ENCODE results near the gene FBLN1. TPM values are rescaled to one million over a fixed set of nuclear protein-coding genes. Genes with fewer than 3 reads are reported as not detected.
"Not testable (repeated sequence)": the region's sequence is repeated elsewhere in the genome, so short reads cannot be mapped to it uniquely, and the experiment has no call there.

Gene FBLN1
- total and polyA plus RNA-seq, 2 donors: 700 to 1,381 TPM

GRCh38 chr22:45483918-45484499 is 18.7 kb upstream of the FBLN1 start:
- Histone ChIP-seq H3K4me1 (ENCODE audit: insufficient read depth) (no peaks in the 10 kb centered on the region), H3K27ac (ENCODE audit: low read depth) (no peak overlapping the region), H3K36me3 (ENCODE audit: insufficient read depth) (no peaks in the 10 kb centered on the region), H3K4me3 (ENCODE audit: low read depth, low read length) (no peak overlapping the region)
- DNase-seq (ENCODE audit: extremely low spot score): no peak
- WGBS: 88% methylated on average over 5 of the region's 5 CpGs

GRCh38 chr22:45484742-45485141 is 17.9 kb upstream of the FBLN1 start:
- no peak for DNase-seq (ENCODE audit: extremely low spot score)
- no peaks in the 10 kb centered on the region for H3K36me3 ChIP-seq (ENCODE audit: insufficient read depth)
- no peaks in the 10 kb centered on the region for H3K4me1 ChIP-seq (ENCODE audit: insufficient read depth)
- WGBS: 89% methylated on average over 4 of the region's 4 CpGs
- H3K4me3 ChIP-seq (ENCODE audit: low read depth, low read length): no peak overlapping the region
- H3K27ac ChIP-seq (ENCODE audit: low read depth): no peak overlapping the region

- H3K27ac ChIP-seq (ENCODE audit: low read depth): no peak overlapping the region
- WGBS: 84% methylated on average over 4 of the region's 4 CpGs
Observed at GRCh38 chr22:45485261-45485660, 17.4 kb upstream of the FBLN1 start.

GRCh38 chr22:45488764-45489370 is 13.8 kb upstream of the FBLN1 start:
- 92% methylated on average over 4 of the region's 4 CpGs for WGBS
- no peak overlapping the region for H3K4me3 ChIP-seq (ENCODE audit: low read depth, low read length)
- no peaks in the 10 kb centered on the region for H3K36me3 ChIP-seq (ENCODE audit: insufficient read depth)
- no peaks in the 10 kb centered on the region for H3K4me1 ChIP-seq (ENCODE audit: insufficient read depth)
- DNase-seq (ENCODE audit: extremely low spot score): no peak
- H3K27ac ChIP-seq (ENCODE audit: low read depth): no peak overlapping the region

More at GRCh38 chr22:45485261-45485660, 17.4 kb upstream of the FBLN1 start:
- no peaks in the 10 kb centered on the region for H3K4me1 ChIP-seq (ENCODE audit: insufficient read depth)
- no peak for DNase-seq (ENCODE audit: extremely low spot score)
- no peak overlapping the region for H3K4me3 ChIP-seq (ENCODE audit: low read depth, low read length)
- no peaks in the 10 kb centered on the region for H3K36me3 ChIP-seq (ENCODE audit: insufficient read depth)

GRCh38 chr22:45490836-45491235 is 11.8 kb upstream of the FBLN1 start:
- 80% methylated on average over 3 of the region's 3 CpGs for WGBS
- Histone ChIP-seq H3K4me1 (ENCODE audit: insufficient read depth) (no peaks in the 10 kb centered on the region), H3K4me3 (ENCODE audit: low read depth, low read length) (no peak overlapping the region), H3K27ac (ENCODE audit: low read depth) (no peak overlapping the region), H3K36me3 (ENCODE audit: insufficient read depth) (no peaks in the 10 kb centered on the region)
- no peak for DNase-seq (ENCODE audit: extremely low spot score)

- no peak overlapping the region for H3K4me3 ChIP-seq (ENCODE audit: low read depth, low read length)
- DNase-seq (ENCODE audit: extremely low spot score): no peak
- no peaks in the 10 kb centered on the region for H3K4me1 ChIP-seq (ENCODE audit: insufficient read depth)
- H3K36me3 ChIP-seq (ENCODE audit: insufficient read depth): no peaks in the 10 kb centered on the region
- no peak overlapping the region for H3K27ac ChIP-seq (ENCODE audit: low read depth)
- 93% methylated on average over 8 of the region's 8 CpGs for WGBS
Observed at GRCh38 chr22:45491841-45492240, 10.8 kb upstream of the FBLN1 start.

GRCh38 chr22:45493286-45493771 is 9.4 kb upstream of the FBLN1 start:
- no peaks in the 10 kb centered on the region for H3K36me3 ChIP-seq (ENCODE audit: insufficient read depth)
- H3K27ac ChIP-seq (ENCODE audit: low read depth): peak overlapping the region; percentile 15
- no peak for DNase-seq (ENCODE audit: extremely low spot score)
- H3K4me1 ChIP-seq (ENCODE audit: insufficient read depth): no peaks in the 10 kb centered on the region
- H3K4me3 ChIP-seq (ENCODE audit: low read depth, low read length): no peak overlapping the region
- WGBS: 56% methylated on average over 13 of the region's 13 CpGs

GRCh38 chr22:45494306-45494705 is 8.4 kb upstream of the FBLN1 start:
- H3K4me3 ChIP-seq (ENCODE audit: low read depth, low read length); DNase-seq (ENCODE audit: extremely low spot score); H3K4me1 ChIP-seq (ENCODE audit: insufficient read depth); H3K27ac ChIP-seq (ENCODE audit: low read depth); H3K36me3 ChIP-seq (ENCODE audit: insufficient read depth): not testable (repeated sequence)
- 85% methylated on average over 8 of the region's 8 CpGs for WGBS

- not testable (repeated sequence) for H3K27ac ChIP-seq (ENCODE audit: low read depth); DNase-seq (ENCODE audit: extremely low spot score); H3K4me1 ChIP-seq (ENCODE audit: insufficient read depth); H3K4me3 ChIP-seq (ENCODE audit: low read depth, low read length); H3K36me3 ChIP-seq (ENCODE audit: insufficient read depth)
- WGBS: 98% methylated on average over 13 of the region's 13 CpGs
Observed at GRCh38 chr22:45495616-45496015, 7.1 kb upstream of the FBLN1 start.

GRCh38 chr22:45496451-45496941 is 6.2 kb upstream of the FBLN1 start:
- Histone ChIP-seq H3K36me3 (ENCODE audit: insufficient read depth) (no peaks in the 10 kb centered on the region), H3K27ac (ENCODE audit: low read depth) (no peak overlapping the region), H3K4me3 (ENCODE audit: low read depth, low read length) (no peak overlapping the region), H3K4me1 (ENCODE audit: insufficient read depth) (no peaks in the 10 kb centered on the region)
- whole genome bisulfite sequencing: 48% methylated on average over 7 of the region's 7 CpGs
- DNase-seq (ENCODE audit: extremely low spot score): no peak

GRCh38 chr22:45497351-45498145 is 5.1 kb upstream of the FBLN1 start:
- DNase-seq (ENCODE audit: extremely low spot score): no peak
- Histone ChIP-seq H3K4me1 (ENCODE audit: insufficient read depth) (no peaks in the 10 kb centered on the region), H3K27ac (ENCODE audit: low read depth) (no peak overlapping the region), H3K4me3 (ENCODE audit: low read depth, low read length) (no peak overlapping the region), H3K36me3 (ENCODE audit: insufficient read depth) (no peaks in the 10 kb centered on the region)
- WGBS: 38% methylated on average over 10 of the region's 10 CpGs

GRCh38 chr22:45499746-45500145 is 2.9 kb upstream of the FBLN1 start:
- DNase-seq (ENCODE audit: extremely low spot score): no peak
- Histone ChIP-seq H3K4me1 (ENCODE audit: insufficient read depth) (no peaks in the 10 kb centered on the region), H3K36me3 (ENCODE audit: insufficient read depth) (no peaks in the 10 kb centered on the region), H3K4me3 (ENCODE audit: low read depth, low read length) (no peak overlapping the region), H3K27ac (ENCODE audit: low read depth) (no peak overlapping the region)
- WGBS: 83% methylated on average over 3 of the region's 3 CpGs

GRCh38 chr22:45503050-45503815 is 550 bp downstream of the FBLN1 start:
- WGBS: 14% methylated on average over 53 of the region's 53 CpGs
- Histone ChIP-seq H3K4me1 (ENCODE audit: insufficient read depth) (no peaks in the 10 kb centered on the region), H3K4me3 (ENCODE audit: low read depth, low read length) (peak overlapping the region; percentile 94), H3K36me3 (ENCODE audit: insufficient read depth) (no peaks in the 10 kb centered on the region), H3K27ac (ENCODE audit: low read depth) (peak overlapping the region; percentile 83)
- no peak for DNase-seq (ENCODE audit: extremely low spot score)
